Activated CD4-positive, alpha-beta T cell treated with anti-CD3 and anti-CD28 coated beads, Interleukin-2, amount 10 ng/mL, durations not matched to agents 7 days and 5 days (primary cell): Measurements from ENCODE around the gene CPZ. TPM values are rescaled to one million over a fixed set of nuclear protein-coding genes. Genes with fewer than 3 reads are reported as not detected.

Source experiments
- CTCF ChIA-PET: fragments of 350-600 bp; sonication (Branson Sonifier 250); formaldehyde crosslinking; loops from one replicate; lab custom pipeline; 2021; ENCODE audit warnings: antibody characterized with exemption; lab: Charles Lee
- POLR2A ChIA-PET: fragments of 350-600 bp; sonication (Branson Sonifier 250); formaldehyde crosslinking; loops from one replicate; lab custom pipeline; 2021; ENCODE audit warnings: antibody characterized with exemption; lab: Charles Lee
- DNase-seq: peaks from one replicate; pipeline ENCODE4 v3.0.0-alpha.2; 2020
- H3K27ac Mint-ChIP-seq: one replicate; pipeline ENCODE4 v1.8.0; 2021; ENCODE audit warnings: mild to moderate bottlenecking, moderate library complexity, mixed read lengths
- H3K27me3 Mint-ChIP-seq: one replicate; pipeline ENCODE4 v1.8.0; 2021; ENCODE audit warnings: mixed read lengths
- H3K36me3 Mint-ChIP-seq: one replicate; pipeline ENCODE4 v1.8.0; 2021; ENCODE audit warnings: low read depth, mixed read lengths
- H3K4me1 Mint-ChIP-seq: one replicate; pipeline ENCODE4 v1.8.0; 2021; ENCODE audit warnings: mixed read lengths
- H3K4me3 Mint-ChIP-seq: one replicate; pipeline ENCODE4 v1.8.0; 2021; ENCODE audit warnings: mild to moderate bottlenecking, moderate library complexity, mixed read lengths
- H3K9me3 Mint-ChIP-seq: one replicate; pipeline ENCODE4 v1.8.0; 2021; ENCODE audit warnings: mixed read lengths
- total RNA-seq, 2 experiments: library from RNA; stranded (reverse); gene quantifications; one replicate each; pipeline ENCODE4 v1.2.3, GENCODE V29; 2021

The CPZ gene
- total RNA-seq, 2 experiments from 2014 or later, result not detected

GRCh38 chr4:8579526-8580320 is 12.8 kb upstream of the CPZ start:
- no peaks in the 10 kb centered on the region for H3K4me1 Mint-ChIP-seq
- H3K4me3 Mint-ChIP-seq, result no peak overlapping the region
- ChIA-PET POLR2A (no interaction called here), CTCF (no interaction called here)
- no peak for DNase-seq
- no peaks in the 10 kb centered on the region for H3K27me3 Mint-ChIP-seq
- no peaks in the 10 kb centered on the region for H3K9me3 Mint-ChIP-seq
- H3K27ac Mint-ChIP-seq, result no peak overlapping the region
- no peaks in the 10 kb centered on the region for H3K36me3 Mint-ChIP-seq

DNA sequence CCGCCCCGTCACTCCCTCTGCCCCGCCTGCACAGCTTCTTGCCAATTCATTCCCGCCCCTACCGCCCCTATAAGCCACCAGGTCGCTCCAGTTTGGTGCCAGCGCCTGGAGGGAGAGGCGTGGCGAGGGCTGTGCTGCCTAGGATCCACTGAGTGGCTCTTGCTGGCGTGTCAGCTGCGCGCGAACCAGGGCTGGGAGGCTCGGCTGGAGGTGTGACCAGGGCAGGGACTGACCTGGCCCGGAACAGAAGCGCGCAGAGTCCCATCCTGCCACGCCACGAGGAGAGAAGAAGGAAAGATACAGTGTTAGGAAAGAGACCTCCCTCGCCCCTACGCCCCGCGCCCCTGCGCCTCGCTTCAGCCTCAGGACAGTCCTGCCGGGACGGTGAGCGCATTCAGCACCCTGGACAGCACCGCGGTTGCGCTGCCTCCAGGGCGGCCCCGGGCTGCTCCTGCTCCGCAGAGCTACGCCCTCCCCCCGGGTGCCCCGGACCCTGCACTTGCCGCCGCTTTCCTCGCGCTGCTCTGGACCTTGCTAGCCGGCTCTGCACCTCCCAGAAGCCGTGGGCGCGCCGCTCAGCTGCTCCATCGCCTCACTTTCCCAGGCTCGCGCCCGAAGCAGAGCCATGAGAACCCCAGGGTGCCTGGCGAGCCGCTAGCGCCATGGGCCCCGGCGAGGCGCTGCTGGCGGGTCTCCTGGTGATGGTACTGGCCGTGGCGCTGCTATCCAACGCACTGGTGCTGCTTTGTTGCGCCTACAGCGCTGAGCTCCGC is 12.1 kb upstream of the CPZ start, which contains the start of gene GPR78:
TSS of gene GPR78 (plus strand) at position 72 of the 773 bp plus-strand sequence. CDS start at position 663, 591 bp downstream.
- Mint-ChIP-seq H3K36me3 (no peaks in the 10 kb centered on the region), H3K4me1 (no peaks in the 10 kb centered on the region), H3K27me3 (no peaks in the 10 kb centered on the region), H3K4me3 (no peak within 1 kb of the TSS), H3K27ac (no peak within 1 kb of the TSS), H3K9me3 (no peaks in the 10 kb centered on the region)
- CTCF ChIA-PET, result no interaction called here
- peak; percentile 58 for DNase-seq
- POLR2A ChIA-PET, result no interaction called here

DNA sequence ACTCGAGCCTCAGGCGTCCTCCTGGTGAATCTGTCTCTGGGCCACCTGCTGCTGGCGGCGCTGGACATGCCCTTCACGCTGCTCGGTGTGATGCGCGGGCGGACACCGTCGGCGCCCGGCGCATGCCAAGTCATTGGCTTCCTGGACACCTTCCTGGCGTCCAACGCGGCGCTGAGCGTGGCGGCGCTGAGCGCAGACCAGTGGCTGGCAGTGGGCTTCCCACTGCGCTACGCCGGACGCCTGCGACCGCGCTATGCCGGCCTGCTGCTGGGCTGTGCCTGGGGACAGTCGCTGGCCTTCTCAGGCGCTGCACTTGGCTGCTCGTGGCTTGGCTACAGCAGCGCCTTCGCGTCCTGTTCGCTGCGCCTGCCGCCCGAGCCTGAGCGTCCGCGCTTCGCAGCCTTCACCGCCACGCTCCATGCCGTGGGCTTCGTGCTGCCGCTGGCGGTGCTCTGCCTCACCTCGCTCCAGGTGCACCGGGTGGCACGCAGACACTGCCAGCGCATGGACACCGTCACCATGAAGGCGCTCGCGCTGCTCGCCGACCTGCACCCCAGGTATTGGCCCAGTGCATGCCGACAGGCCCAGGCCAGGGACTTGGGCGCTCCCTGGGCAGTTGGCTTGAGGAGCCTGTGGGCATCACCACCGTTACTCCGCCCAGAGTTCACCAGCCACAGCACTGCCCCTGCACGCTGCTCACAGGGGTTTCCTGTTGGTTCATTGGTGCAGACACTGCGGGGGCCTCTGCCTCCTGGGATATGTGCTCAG is 11.3 kb upstream of the CPZ start:
- Mint-ChIP-seq H3K4me3 (no peak overlapping the region), H3K4me1 (no peaks in the 10 kb centered on the region), H3K36me3 (no peaks in the 10 kb centered on the region), H3K9me3 (no peaks in the 10 kb centered on the region), H3K27ac (no peak overlapping the region), H3K27me3 (no peaks in the 10 kb centered on the region)
- POLR2A ChIA-PET, result no interaction called here
- CTCF ChIA-PET, result interaction anchor here (0.7 kb wide), 1 partner anchor 21 kb away, joined by 3 read pairs; no protein-coding TSS in a partner anchor
- DNase-seq, result no peak

- ChIA-PET POLR2A (no interaction called here), CTCF (interaction anchor here (0.7 kb wide), 1 partner anchor 21 kb away, joined by 3 read pairs; no protein-coding TSS in a partner anchor)
- Mint-ChIP-seq H3K36me3 (no peaks in the 10 kb centered on the region), H3K27me3 (no peaks in the 10 kb centered on the region), H3K4me1 (no peaks in the 10 kb centered on the region), H3K27ac (no peak overlapping the region), H3K4me3 (no peak overlapping the region), H3K9me3 (no peaks in the 10 kb centered on the region)
- DNase-seq, result no peak
These were observed 10.5 kb upstream of the CPZ start for GRCh38 chr4:8582016-8582415.

GRCh38 chr4:8582436-8582835 is 10.1 kb upstream of the CPZ start:
- Mint-ChIP-seq H3K4me3 (no peak overlapping the region), H3K4me1 (no peaks in the 10 kb centered on the region), H3K36me3 (no peaks in the 10 kb centered on the region), H3K27me3 (no peaks in the 10 kb centered on the region), H3K9me3 (no peaks in the 10 kb centered on the region), H3K27ac (no peak overlapping the region)
- POLR2A ChIA-PET, result no interaction called here
- CTCF ChIA-PET, result interaction anchor here (0.7 kb wide), 1 partner anchor 22 kb away, joined by 3 read pairs; no protein-coding TSS in a partner anchor
- DNase-seq, result no peak

DNA sequence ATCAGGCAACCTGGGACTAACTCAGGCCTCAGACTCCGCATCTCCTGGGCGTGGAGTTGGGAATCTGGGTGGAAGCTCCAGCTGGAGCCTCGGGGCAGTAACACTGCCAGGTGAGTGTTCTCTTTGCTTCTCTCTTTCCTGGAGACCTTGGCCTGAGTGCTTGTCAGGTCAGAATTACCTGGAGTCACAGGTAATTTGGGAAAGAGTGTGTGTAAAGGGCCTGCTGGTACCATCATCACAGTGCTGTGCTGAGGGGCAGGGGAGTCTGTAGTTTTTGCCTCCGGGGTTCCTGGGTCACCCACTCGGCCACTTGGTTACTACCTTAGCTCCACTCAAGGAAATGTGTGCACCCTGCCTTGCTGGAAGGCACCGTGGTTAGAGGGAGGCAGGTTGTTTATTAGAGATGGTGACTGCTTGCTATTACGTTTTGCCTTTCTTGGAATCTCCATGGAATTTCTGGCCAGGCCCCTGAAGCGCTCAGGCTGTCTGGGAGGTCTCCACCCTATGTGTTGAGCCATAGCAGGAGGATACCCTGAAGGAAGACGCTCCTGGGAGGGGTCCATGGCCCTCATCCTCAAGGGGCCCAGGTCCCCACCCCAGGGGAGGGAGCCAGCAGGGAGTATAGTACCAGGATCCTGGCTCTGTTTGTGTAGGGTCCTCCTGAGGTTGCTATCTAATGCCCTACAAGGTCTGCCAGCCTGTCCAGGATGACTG is 9.5 kb upstream of the CPZ start:
- no peak overlapping the region for H3K27ac Mint-ChIP-seq
- H3K9me3 Mint-ChIP-seq, result no peaks in the 10 kb centered on the region
- no peaks in the 10 kb centered on the region for H3K27me3 Mint-ChIP-seq
- ChIA-PET CTCF (no interaction called here), POLR2A (no interaction called here)
- H3K4me3 Mint-ChIP-seq, result no peak overlapping the region
- no peak for DNase-seq
- H3K4me1 Mint-ChIP-seq, result no peaks in the 10 kb centered on the region
- H3K36me3 Mint-ChIP-seq, result no peaks in the 10 kb centered on the region

GRCh38 chr4:8583655-8584025 is 8.9 kb upstream of the CPZ start:
- H3K27me3 Mint-ChIP-seq, result no peaks in the 10 kb centered on the region
- ChIA-PET POLR2A (no interaction called here), CTCF (no interaction called here)
- no peaks in the 10 kb centered on the region for H3K9me3 Mint-ChIP-seq
- DNase-seq, result no peak
- H3K36me3 Mint-ChIP-seq, result no peaks in the 10 kb centered on the region
- H3K4me3 Mint-ChIP-seq, result no peak overlapping the region
- no peaks in the 10 kb centered on the region for H3K4me1 Mint-ChIP-seq
- H3K27ac Mint-ChIP-seq, result no peak overlapping the region

DNA sequence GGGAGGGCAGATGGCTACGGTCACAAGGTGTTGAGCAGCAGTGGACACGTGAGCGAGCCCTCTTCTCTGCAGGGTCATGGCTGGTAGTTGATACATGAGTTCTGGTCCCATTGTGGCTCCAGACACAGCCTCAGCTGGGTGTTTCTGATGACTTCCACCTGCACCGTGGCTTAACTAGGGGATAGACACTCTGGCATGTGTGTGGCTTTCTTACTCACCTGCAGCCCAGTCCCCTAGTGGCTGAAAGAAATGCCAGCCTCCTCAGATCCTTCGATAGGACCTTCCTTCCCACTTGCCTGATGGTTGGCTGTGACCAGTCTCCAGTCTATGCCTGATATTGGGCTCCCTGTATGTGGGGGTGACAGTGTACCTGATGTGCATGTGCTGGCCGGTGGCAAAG is 7.4 kb upstream of the CPZ start:
- Mint-ChIP-seq H3K36me3 (no peaks in the 10 kb centered on the region), H3K27me3 (no peaks in the 10 kb centered on the region), H3K9me3 (no peaks in the 10 kb centered on the region), H3K4me1 (no peaks in the 10 kb centered on the region), H3K27ac (no peak overlapping the region), H3K4me3 (no peak overlapping the region)
- DNase-seq, result no peak
- ChIA-PET CTCF (interaction anchor here (0.6 kb wide), 1 partner anchor 471 kb away, joined by 3 read pairs; no protein-coding TSS in a partner anchor), POLR2A (no interaction called here)

DNA sequence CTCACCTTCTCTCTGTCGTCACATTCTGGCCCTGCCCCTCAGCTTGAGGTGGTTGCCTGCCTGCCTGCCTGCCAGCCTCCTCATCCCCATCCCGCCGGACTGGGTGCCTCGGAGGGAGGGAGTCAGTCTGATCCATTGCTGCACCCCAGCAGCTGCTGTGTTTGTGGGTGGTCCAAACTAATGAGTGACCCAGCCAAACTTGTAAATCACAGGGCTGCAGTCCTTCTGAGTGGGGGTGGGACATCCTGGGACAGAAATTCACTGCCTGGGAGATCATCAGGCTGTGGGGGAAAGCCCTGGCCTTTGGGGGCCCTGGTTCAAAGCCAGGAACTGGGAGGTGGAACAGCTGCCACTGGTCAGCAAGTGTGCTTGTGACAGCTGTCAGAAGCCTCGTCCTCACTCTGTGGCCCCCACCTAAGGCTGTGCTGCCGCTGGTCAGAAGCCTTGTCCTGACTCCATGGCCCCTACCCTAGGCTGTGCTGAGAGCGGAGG is 6.8 kb upstream of the CPZ start:
- no peak overlapping the region for H3K4me3 Mint-ChIP-seq
- H3K4me1 Mint-ChIP-seq, result no peaks in the 10 kb centered on the region
- H3K27ac Mint-ChIP-seq, result no peak overlapping the region
- H3K27me3 Mint-ChIP-seq, result no peaks in the 10 kb centered on the region
- H3K36me3 Mint-ChIP-seq, result no peaks in the 10 kb centered on the region
- no peak for DNase-seq
- ChIA-PET POLR2A (no interaction called here), CTCF (no interaction called here)
- H3K9me3 Mint-ChIP-seq, result no peaks in the 10 kb centered on the region

DNA sequence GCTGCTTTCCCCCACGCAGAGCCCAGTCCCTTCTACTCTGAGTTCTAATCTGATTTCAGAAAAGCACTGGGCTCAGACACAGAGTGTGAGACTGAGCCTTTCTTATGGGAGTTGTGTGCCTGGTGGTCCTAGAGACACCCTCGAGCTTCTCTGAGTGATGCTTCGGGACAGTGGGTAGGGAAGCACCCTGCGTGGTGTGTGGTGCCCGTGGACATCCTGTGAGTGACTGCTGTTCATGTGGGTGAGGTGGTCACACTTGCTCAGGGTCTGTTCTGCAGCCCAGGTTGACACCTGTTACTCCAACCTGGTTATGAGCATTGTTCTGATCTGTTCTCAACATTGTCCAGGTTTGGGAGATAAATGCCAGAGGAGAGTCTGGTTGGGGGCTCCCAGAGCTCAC is 6.3 kb upstream of the CPZ start:
- no peaks in the 10 kb centered on the region for H3K9me3 Mint-ChIP-seq
- H3K4me3 Mint-ChIP-seq, result no peak overlapping the region
- POLR2A ChIA-PET, result no interaction called here
- no peaks in the 10 kb centered on the region for H3K4me1 Mint-ChIP-seq
- no peak for DNase-seq
- H3K36me3 Mint-ChIP-seq, result no peaks in the 10 kb centered on the region
- CTCF ChIA-PET, result no interaction called here
- H3K27me3 Mint-ChIP-seq, result peaks cover 1% of the 10 kb centered on the region
- H3K27ac Mint-ChIP-seq, result no peak overlapping the region

- Mint-ChIP-seq H3K9me3 (no peaks in the 10 kb centered on the region), H3K36me3 (no peaks in the 10 kb centered on the region), H3K4me1 (no peaks in the 10 kb centered on the region), H3K4me3 (no peak overlapping the region), H3K27ac (no peak overlapping the region), H3K27me3 (peaks cover 7% of the 10 kb centered on the region)
- ChIA-PET POLR2A (no interaction called here), CTCF (no interaction called here)
- no peak for DNase-seq
These were observed 5.7 kb upstream of the CPZ start for GRCh38 chr4:8586671-8587468.
